ENCODE data around the gene VMO1. TPM values are rescaled to one million over a fixed set of nuclear protein-coding genes. Genes with fewer than 3 reads are reported as not detected.

VMO1 gene
- total RNA-seq, 1 donor from 2014 or later: not detected

DNA sequence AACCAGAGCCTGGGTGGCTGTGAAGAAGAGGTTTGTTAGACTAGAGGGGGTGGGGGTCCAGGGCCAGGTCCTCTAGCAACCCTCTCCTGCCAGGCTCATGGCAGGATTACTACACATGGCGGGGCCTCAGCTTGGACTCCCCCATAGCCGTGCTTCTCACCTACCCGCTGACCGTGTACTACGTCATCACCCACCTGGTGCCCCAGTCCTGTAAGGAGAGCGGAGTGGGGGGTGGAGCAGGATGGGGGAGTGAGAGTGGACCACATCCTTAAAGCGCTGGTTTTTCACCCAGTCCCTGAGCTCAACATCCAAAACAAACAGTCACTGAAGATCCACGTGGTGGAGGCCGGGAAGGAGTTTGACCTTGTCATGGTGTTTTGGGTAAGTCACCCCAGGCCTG, 42.3 kb downstream of the VMO1 start:
- Mint-ChIP-seq H3K9me3 (no peaks in the 10 kb centered on the region), H3K36me3 (ENCODE audit: low read depth) (no peaks in the 10 kb centered on the region), H3K27ac (no peak overlapping the region), H3K4me1 (ENCODE audit: low read depth) (peaks cover 20% of the 10 kb centered on the region), H3K4me3 (no peak overlapping the region), H3K27me3 (ENCODE audit: insufficient read depth) (peaks cover 19% of the 10 kb centered on the region)
- intact Hi-C loops (cut with micrococcal nuclease): no loop called here
- no peak for DNase-seq (ENCODE audit: low spot score)

GRCh38 chr17:4743216-4743615, 42.9 kb downstream of the VMO1 start:
- Mint-ChIP-seq H3K4me1 (ENCODE audit: low read depth) (peaks cover 20% of the 10 kb centered on the region), H3K4me3 (no peak overlapping the region), H3K9me3 (no peaks in the 10 kb centered on the region), H3K27ac (no peak overlapping the region), H3K36me3 (ENCODE audit: low read depth) (peaks cover 1% of the 10 kb centered on the region), H3K27me3 (ENCODE audit: insufficient read depth) (peaks cover 25% of the 10 kb centered on the region)
- intact Hi-C loops (cut with micrococcal nuclease): no loop called here
- DNase-seq (ENCODE audit: low spot score): no peak

- intact Hi-C loops (cut with micrococcal nuclease): no loop called here
- H3K4me1 Mint-ChIP-seq (ENCODE audit: low read depth): peaks cover 15% of the 10 kb centered on the region
Measured at GRCh38 chr17:4742629-4743028, 43.5 kb downstream of the VMO1 start.

GRCh38 chr17:4742133-4742532, 44.0 kb downstream of the VMO1 start:
- Mint-ChIP-seq H3K27me3 (ENCODE audit: insufficient read depth) (peaks cover 28% of the 10 kb centered on the region), H3K4me1 (ENCODE audit: low read depth) (peaks cover 13% of the 10 kb centered on the region), H3K9me3 (no peaks in the 10 kb centered on the region)

More at GRCh38 chr17:4742629-4743028, 43.5 kb downstream of the VMO1 start:
- Mint-ChIP-seq H3K36me3 (ENCODE audit: low read depth) (peaks cover 1% of the 10 kb centered on the region), H3K9me3 (no peaks in the 10 kb centered on the region), H3K27me3 (ENCODE audit: insufficient read depth) (peaks cover 28% of the 10 kb centered on the region), H3K4me3 (no peak overlapping the region), H3K27ac (no peak overlapping the region)
- DNase-seq (ENCODE audit: low spot score): no peak

DNA sequence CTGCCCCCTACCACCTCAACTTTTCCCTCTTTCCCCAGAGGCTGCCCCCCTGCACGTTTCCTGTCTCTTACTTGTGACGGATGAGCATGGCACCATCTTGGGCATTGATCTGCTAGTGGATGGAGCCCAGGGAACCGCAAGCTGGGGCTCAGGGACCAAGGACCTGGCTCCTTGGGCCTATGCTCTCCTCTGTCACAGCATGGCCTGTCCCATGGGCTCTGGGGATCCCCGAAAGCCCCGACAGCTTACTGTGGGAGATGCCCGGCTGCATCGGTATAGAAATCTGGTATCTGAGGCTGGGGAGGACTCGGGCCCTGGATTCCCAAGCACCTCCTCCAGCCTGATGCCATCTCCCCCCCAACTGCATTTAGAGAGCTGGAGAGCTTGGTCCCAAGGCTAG, 44.6 kb downstream of the VMO1 start:
- Mint-ChIP-seq H3K4me1 (ENCODE audit: low read depth) (peaks cover 10% of the 10 kb centered on the region), H3K36me3 (ENCODE audit: low read depth) (peaks cover 1% of the 10 kb centered on the region), H3K27me3 (ENCODE audit: insufficient read depth) (peaks cover 28% of the 10 kb centered on the region), H3K27ac (no peak overlapping the region), H3K9me3 (no peaks in the 10 kb centered on the region), H3K4me3 (peak overlapping the region; percentile 56)
- intact Hi-C loops (cut with micrococcal nuclease): no loop called here
- DNase-seq (ENCODE audit: low spot score): no peak

More at GRCh38 chr17:4742133-4742532, 44.0 kb downstream of the VMO1 start:
- Mint-ChIP-seq H3K36me3 (ENCODE audit: low read depth) (peaks cover 1% of the 10 kb centered on the region), H3K27ac (no peak overlapping the region), H3K4me3 (no peak overlapping the region)
- no peak for DNase-seq (ENCODE audit: low spot score)
- intact Hi-C loops (cut with micrococcal nuclease): no loop called here

- Mint-ChIP-seq H3K27me3 (ENCODE audit: insufficient read depth) (peaks cover 28% of the 10 kb centered on the region), H3K9me3 (no peaks in the 10 kb centered on the region), H3K27ac (peak overlapping the region; percentile 49), H3K4me1 (ENCODE audit: low read depth) (peaks cover 15% of the 10 kb centered on the region), H3K36me3 (ENCODE audit: low read depth) (peaks cover 4% of the 10 kb centered on the region), H3K4me3 (peak overlapping the region; percentile 76)
- DNase-seq (ENCODE audit: low spot score): no peak
- intact Hi-C loops (cut with micrococcal nuclease): no loop called here
Measured at GRCh38 chr17:4740584-4740983, 45.6 kb downstream of the VMO1 start.

DNA sequence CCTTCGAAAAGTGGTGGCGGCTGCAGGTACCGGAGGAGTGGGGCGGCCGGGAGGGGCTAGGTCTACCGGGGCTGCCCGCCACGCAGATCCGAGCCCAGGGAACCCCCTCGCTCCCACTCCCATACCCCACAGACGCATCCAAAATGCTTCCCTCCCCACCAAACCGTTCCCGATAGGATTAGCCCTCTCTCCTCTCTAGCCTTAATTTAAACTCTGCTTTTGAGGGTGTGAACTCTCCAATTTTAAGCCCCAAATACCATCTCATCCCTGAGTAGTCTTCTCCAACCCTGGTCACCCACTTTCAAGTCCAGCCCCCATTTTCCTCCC, 46.2 kb downstream of the VMO1 start:
- Mint-ChIP-seq H3K27me3 (ENCODE audit: insufficient read depth) (peaks cover 28% of the 10 kb centered on the region), H3K9me3 (no peaks in the 10 kb centered on the region), H3K36me3 (ENCODE audit: low read depth) (peaks cover 4% of the 10 kb centered on the region), H3K4me3 (peak overlapping the region; percentile 76), H3K4me1 (ENCODE audit: low read depth) (peaks cover 15% of the 10 kb centered on the region), H3K27ac (peak overlapping the region; percentile 49)
- no peak for DNase-seq (ENCODE audit: low spot score)
- intact Hi-C loops (cut with micrococcal nuclease): no loop called here

GRCh38 chr17:4739122-4740024, 46.8 kb downstream of the VMO1 start, which contains the start of the genes CXCL16 and ZMYND15:
Gene CXCL16, minus strand, starts transcription at chr17:4739928. Its CDS starts 589 bp downstream, at chr17:4739339.
Gene ZMYND15, plus strand, starts transcription at chr17:4739833. Its CDS starts 716 bp downstream, at chr17:4740549.
- Mint-ChIP-seq H3K4me1 (ENCODE audit: low read depth) (peaks cover 19% of the 10 kb centered on the region), H3K36me3 (ENCODE audit: low read depth) (peaks cover 6% of the 10 kb centered on the region), H3K4me3 (peak within 1 kb of the TSS; percentile 81), H3K27me3 (ENCODE audit: insufficient read depth) (peaks cover 28% of the 10 kb centered on the region), H3K27ac (peak within 1 kb of the TSS; percentile 61), H3K9me3 (no peaks in the 10 kb centered on the region)
- intact Hi-C loops (cut with micrococcal nuclease): loop anchor here (1.0 to 5.0 kb wide), 2 partner anchors 8 to 37 kb away; partner anchors contain the start of genes MED11 and PELP1
- peak; percentile 48 for DNase-seq (ENCODE audit: low spot score)

DNA sequence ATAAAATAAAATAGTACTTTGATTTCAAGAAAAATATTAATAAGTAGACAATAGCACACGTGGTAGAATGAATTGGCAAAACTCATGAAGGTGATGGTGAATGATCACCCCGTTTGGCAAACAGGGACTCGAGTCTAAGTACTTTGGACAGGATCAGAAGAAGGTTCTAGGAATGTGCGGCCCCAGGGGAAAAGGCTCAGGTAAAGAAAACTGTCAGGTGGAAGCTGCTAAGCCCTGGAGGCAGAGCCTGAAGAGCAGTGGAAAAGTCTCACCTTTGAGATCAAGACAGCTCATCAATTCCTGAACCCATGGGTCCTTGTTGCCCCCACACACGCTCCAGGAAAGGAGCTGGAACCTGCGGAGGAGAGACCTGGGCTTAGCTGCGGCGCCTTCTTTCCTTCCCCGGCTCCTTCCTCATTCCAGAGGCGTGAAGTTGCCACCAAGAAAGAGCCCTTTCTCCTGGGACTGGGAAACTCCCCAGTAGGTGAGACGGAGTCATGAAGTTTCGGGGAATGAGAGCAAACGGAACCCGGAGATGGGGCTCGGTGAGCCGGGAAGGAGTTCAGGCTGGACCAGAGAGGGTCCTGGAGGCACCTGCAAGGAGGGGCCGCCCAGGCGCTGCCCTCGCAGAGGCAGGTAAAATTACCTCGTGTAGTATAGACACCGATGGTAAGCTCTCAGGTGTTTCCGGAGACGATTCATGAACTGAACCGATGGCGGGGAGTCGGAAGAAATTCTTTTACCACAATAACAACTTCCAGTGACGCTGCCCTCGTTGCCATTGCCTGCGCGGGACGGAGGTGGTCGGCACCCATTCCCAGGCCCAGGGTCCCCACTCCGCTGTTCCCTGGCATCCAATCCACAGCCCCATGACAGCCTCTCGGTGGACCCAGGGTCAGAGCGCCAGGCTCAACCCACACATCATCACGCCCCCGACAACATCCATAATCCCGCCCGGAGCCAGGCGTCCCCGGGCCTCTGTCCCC, 47.7 kb downstream of the VMO1 start:
- DNase-seq (ENCODE audit: low spot score): no peak
- Mint-ChIP-seq H3K4me1 (ENCODE audit: low read depth) (peaks cover 28% of the 10 kb centered on the region), H3K9me3 (no peaks in the 10 kb centered on the region), H3K27ac (peak overlapping the region; percentile 61), H3K36me3 (ENCODE audit: low read depth) (peaks cover 11% of the 10 kb centered on the region), H3K4me3 (peak overlapping the region; percentile 81), H3K27me3 (ENCODE audit: insufficient read depth) (peaks cover 25% of the 10 kb centered on the region)
- intact Hi-C loops (cut with micrococcal nuclease): loop anchor here (1.0 to 5.0 kb wide), 2 partner anchors 7 to 36 kb away; partner anchors contain the start of genes MED11 and PELP1

DNA sequence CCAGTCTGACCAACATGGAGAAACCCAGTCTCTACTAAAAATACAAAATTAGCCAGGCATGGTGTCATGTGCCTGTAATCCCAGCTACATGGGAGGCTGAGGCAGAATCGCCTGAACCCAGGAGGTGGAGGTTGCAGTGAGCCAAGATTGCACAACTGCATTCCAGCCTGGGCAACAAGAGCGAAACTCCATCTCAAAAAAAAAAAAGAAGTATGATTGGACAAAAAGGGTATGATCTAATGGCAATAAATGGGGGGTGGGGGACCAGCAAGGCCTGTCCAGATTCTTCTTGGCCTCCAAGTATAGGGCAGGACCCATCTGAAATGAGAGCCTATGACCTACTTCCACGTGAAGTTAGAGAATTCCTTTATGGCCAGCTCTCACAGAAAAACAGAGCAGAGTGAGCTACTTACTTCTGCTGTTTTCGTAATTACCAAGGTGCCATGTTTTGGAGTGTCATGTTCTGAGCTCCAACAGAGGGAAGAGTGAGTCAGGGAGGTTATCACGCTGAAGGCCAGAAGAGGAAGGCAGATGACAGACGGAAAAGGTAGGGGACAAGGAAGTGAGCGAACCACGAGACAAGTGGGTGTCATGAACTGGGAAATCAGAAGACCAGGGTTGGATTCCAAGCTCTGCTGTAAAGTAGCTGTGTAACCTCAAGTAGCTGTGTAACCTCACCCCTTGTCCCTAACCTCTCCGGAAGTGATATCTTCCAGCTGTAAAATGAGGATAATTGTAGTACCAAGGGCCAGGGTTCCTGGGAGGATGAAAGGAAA, 50.1 kb downstream of the VMO1 start:
- DNase-seq (ENCODE audit: low spot score): no peak
- Mint-ChIP-seq H3K9me3 (no peaks in the 10 kb centered on the region), H3K27me3 (ENCODE audit: insufficient read depth) (peaks cover 18% of the 10 kb centered on the region), H3K4me1 (ENCODE audit: low read depth) (peaks cover 44% of the 10 kb centered on the region), H3K27ac (no peak overlapping the region), H3K36me3 (ENCODE audit: low read depth) (peaks cover 12% of the 10 kb centered on the region), H3K4me3 (no peak overlapping the region)
- intact Hi-C loops (cut with micrococcal nuclease): loop anchor here (5.0 kb wide), 1 partner anchor 34 kb away; the partner anchor contains the start of gene PELP1

All from activated T-helper 1 cell treated with anti-CD3 and anti-CD28 coated beads, Interleukin-12 subunit alpha, Interleukin-12 subunit beta, Interleukin-2, Interleukin-4 antibody, amounts not matched to agents 30 ng/mL and 10 ng/mL and 1 ng/mL, durations not matched to agents 14 hours and 24 hours and 36 hours (primary cell).